ENCODE results near the gene GNA15. TPM values are rescaled to one million over a fixed set of nuclear protein-coding genes. Genes with fewer than 3 reads are reported as not detected.

GNA15 gene
- total and polyA plus RNA-seq, 2 donors (not counting 1 experiment from before 2014, with no cell fraction given): not detected

DNA sequence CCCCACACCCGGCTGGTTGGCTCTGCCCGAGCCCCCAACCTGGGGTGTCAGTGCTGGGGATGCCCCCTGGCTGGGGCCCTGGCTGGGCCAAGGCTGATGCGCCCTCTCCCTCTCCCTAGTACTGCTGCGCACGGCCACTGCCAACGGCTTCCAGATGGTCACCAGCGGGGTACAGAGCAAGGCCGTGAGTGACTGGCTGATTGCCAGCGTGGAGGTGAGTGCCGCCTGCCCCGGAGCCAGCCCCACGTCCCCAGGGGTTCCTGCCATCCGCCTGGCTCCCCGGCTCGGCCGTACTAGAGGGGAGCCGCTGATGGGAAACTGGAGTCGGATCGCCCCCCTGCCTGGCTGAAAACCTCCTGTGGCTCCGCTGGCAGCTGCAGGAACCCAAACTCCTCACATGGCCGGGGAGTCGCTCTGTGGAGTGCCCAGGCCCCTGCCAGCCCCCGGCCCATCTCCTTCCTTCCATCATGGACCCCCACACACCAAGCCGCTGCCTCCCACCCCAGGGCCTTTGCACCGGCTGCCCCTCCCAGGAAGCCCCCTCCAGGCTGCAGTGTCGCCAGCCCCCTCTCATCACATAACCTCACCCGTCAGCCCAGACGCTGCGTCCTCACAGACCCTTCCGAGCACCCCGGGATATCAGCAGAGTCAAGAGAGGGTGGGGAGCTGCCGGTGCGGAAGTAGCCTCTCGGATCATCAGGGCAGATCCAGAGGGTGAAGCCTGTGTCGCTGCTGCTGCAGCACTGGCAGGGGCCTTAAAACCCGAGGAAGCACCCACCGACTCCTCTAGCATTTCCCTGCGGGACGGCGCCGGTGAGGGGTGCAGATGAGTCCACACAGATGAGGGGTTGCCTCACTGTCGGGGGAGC lies 60.5 kb downstream of the GNA15 start:
- TF ChIP-seq, protein P1, sequence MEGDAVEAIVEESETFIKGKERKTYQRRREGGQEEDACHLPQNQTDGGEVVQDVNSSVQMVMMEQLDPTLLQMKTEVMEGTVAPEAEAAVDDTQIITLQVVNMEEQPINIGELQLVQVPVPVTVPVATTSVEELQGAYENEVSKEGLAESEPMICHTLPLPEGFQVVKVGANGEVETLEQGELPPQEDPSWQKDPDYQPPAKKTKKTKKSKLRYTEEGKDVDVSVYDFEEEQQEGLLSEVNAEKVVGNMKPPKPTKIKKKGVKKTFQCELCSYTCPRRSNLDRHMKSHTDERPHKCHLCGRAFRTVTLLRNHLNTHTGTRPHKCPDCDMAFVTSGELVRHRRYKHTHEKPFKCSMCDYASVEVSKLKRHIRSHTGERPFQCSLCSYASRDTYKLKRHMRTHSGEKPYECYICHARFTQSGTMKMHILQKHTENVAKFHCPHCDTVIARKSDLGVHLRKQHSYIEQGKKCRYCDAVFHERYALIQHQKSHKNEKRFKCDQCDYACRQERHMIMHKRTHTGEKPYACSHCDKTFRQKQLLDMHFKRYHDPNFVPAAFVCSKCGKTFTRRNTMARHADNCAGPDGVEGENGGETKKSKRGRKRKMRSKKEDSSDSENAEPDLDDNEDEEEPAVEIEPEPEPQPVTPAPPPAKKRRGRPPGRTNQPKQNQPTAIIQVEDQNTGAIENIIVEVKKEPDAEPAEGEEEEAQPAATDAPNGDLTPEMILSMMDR (conservative IDR thresholded peaks at IDR 0.05 in 1 of 2, IDR thresholded peaks at IDR 0.05 in 1 of 2; ENCODE audit: low read depth in 1 of 2, low read length in 2 of 2): no peak
- TF ChIP-seq EZH2 (IDR thresholded peaks at IDR 0.05; ENCODE audit: low read length, missing control alignments): no peak
- H3K9me3 ChIP-seq (ENCODE audit: control insufficient read depth, insufficient read depth, low read depth, low read length): no peaks in the 10 kb centered on the region
- no peak overlapping the region for H3K4me2 ChIP-seq (ENCODE audit: extremely low read depth, insufficient read depth, low read length)
- DNase-seq (ENCODE audit: low read depth in 2 of 2): no peak
- H2AFZ ChIP-seq (ENCODE audit: low read length): no peak overlapping the region
- H3K4me1 ChIP-seq (ENCODE audit: control insufficient read depth, extremely low read depth, insufficient read depth, low read length): no peaks in the 10 kb centered on the region
- no peaks in the 10 kb centered on the region for H3K27me3 ChIP-seq (ENCODE audit: control insufficient read depth, insufficient read depth, low read length)
- no peak overlapping the region for H3K4me3 ChIP-seq (replicated peaks in 1 of 4; ENCODE audit: control extremely low read depth in 1 of 4, insufficient read depth in 1 of 4, low read depth in 3 of 4, low read length in 4 of 4)
- no peaks in the 10 kb centered on the region for H4K20me1 ChIP-seq (ENCODE audit: control insufficient read depth, extremely low read depth, insufficient read depth, low read length)
- no peak overlapping the region for H3K9ac ChIP-seq (ENCODE audit: insufficient read depth, low read length)
- H3K79me2 ChIP-seq (ENCODE audit: control insufficient read depth, insufficient read depth, low read length): peaks cover 6% of the 10 kb centered on the region
- H3K36me3 ChIP-seq (ENCODE audit: control insufficient read depth, insufficient read depth, low read length): peaks cover 10% of the 10 kb centered on the region
- H3K27ac ChIP-seq (ENCODE audit: insufficient read depth, low read length): no peak overlapping the region

DNA sequence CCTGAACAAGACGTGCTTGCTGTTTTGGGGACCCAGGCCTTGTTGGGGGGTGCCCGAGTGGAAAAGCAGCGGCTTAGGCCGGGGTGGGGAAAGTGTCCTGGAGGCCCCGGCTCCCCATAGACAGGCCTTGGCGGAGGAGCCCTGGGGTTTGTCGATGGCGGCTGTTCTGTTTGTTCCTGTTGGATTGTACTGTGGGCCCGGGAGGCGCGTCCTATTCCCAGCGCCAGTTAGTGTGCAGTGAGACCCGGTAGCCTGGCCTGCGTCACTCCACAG lies 61.0 kb downstream of the GNA15 start:
- Histone ChIP-seq H3K4me3 (replicated peaks in 1 of 4; ENCODE audit: control extremely low read depth in 1 of 4, insufficient read depth in 1 of 4, low read depth in 3 of 4, low read length in 4 of 4) (no peak overlapping the region), H3K27me3 (ENCODE audit: control insufficient read depth, insufficient read depth, low read length) (no peaks in the 10 kb centered on the region), H3K9me3 (ENCODE audit: control insufficient read depth, insufficient read depth, low read depth, low read length) (no peaks in the 10 kb centered on the region), H4K20me1 (ENCODE audit: control insufficient read depth, extremely low read depth, insufficient read depth, low read length) (no peaks in the 10 kb centered on the region), H3K4me2 (ENCODE audit: extremely low read depth, insufficient read depth, low read length) (no peak overlapping the region), H3K9ac (ENCODE audit: insufficient read depth, low read length) (no peak overlapping the region), H3K79me2 (ENCODE audit: control insufficient read depth, insufficient read depth, low read length) (peaks cover 2% of the 10 kb centered on the region), H3K36me3 (ENCODE audit: control insufficient read depth, insufficient read depth, low read length) (peaks cover 10% of the 10 kb centered on the region), H2AFZ (ENCODE audit: low read length) (no peak overlapping the region), H3K4me1 (ENCODE audit: control insufficient read depth, extremely low read depth, insufficient read depth, low read length) (no peaks in the 10 kb centered on the region), H3K27ac (ENCODE audit: insufficient read depth, low read length) (no peak overlapping the region)
- no peak for DNase-seq (ENCODE audit: low read depth in 2 of 2)
- TF ChIP-seq, protein P1 (conservative IDR thresholded peaks at IDR 0.05 in 1 of 2, IDR thresholded peaks at IDR 0.05 in 1 of 2; ENCODE audit: low read depth in 1 of 2, low read length in 2 of 2): no peak
- no peak for TF ChIP-seq EZH2 (IDR thresholded peaks at IDR 0.05; ENCODE audit: low read length, missing control alignments)

DNA sequence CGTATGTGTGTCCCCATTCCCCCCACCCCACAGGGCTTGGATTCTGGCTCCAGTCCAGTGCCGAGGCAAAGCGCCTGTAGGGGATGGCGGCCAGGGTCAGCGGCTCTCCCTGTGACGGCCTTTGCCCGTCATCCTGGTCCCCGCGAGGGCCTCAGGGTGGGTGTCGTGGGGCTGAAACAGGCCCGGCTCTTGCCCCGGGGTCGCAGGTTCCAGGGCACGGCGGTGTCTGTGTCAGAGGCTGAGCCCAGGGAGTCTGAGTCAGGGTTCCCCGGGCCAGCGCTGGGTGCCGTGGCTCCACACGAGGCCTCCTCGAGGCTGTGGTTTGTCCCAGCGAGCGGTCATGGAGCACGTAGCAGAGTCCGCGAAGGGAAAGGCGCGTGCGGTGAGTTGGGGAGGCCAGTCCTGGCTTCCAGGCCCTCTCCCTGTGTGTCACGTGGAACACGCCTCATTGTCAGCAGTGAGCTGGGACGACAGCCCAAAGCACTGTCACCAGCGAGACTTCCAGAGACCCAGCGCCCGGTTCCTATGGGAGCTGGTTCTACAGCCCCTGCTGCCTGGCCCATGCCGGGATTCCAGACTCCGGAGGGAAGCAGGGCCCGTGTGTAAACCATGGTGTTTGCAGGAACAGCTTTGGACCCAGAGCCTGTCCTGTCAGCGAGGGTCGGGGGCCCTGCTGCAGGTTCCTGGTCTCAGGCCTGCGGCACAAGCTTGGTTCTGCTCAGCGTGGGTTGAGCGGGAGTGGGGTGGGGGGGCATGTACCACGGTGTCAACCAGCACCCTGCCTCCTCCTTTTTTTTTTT lies 63.3 kb downstream of the GNA15 start:
- Histone ChIP-seq H3K36me3 (ENCODE audit: control insufficient read depth, insufficient read depth, low read length) (peaks cover 5% of the 10 kb centered on the region), H3K4me3 (replicated peaks in 1 of 4; ENCODE audit: control extremely low read depth in 1 of 4, insufficient read depth in 1 of 4, low read depth in 3 of 4, low read length in 4 of 4) (no peak overlapping the region), H3K27ac (ENCODE audit: insufficient read depth, low read length) (no peak overlapping the region), H3K27me3 (ENCODE audit: control insufficient read depth, insufficient read depth, low read length) (no peaks in the 10 kb centered on the region), H3K4me2 (ENCODE audit: extremely low read depth, insufficient read depth, low read length) (no peak overlapping the region), H3K4me1 (ENCODE audit: control insufficient read depth, extremely low read depth, insufficient read depth, low read length) (no peaks in the 10 kb centered on the region), H3K9ac (ENCODE audit: insufficient read depth, low read length) (no peak overlapping the region), H3K79me2 (ENCODE audit: control insufficient read depth, insufficient read depth, low read length) (no peaks in the 10 kb centered on the region), H2AFZ (ENCODE audit: low read length) (no peak overlapping the region), H4K20me1 (ENCODE audit: control insufficient read depth, extremely low read depth, insufficient read depth, low read length) (no peaks in the 10 kb centered on the region), H3K9me3 (ENCODE audit: control insufficient read depth, insufficient read depth, low read depth, low read length) (no peaks in the 10 kb centered on the region)
- no peak for TF ChIP-seq EZH2 (IDR thresholded peaks at IDR 0.05; ENCODE audit: low read length, missing control alignments)
- TF ChIP-seq, protein P1 (conservative IDR thresholded peaks at IDR 0.05 in 1 of 2, IDR thresholded peaks at IDR 0.05 in 1 of 2; ENCODE audit: low read depth in 1 of 2, low read length in 2 of 2): no peak
- DNase-seq (ENCODE audit: low read depth in 2 of 2): no peak
